Fibroblast of lung (primary cell): ENCODE results near the gene CD79B.

Experiments
- CTCF ChIP-seq, 2 donors: IDR thresholded peaks in 1 of 2; conservative IDR thresholded peaks in 1 of 2; 1 replicate in 1 of 2; 2 replicates in 1 of 2; pipeline ENCODE4 v1.5.1; 2011 to 2012; ENCODE audit warnings: low read length in 2 of 2, control low read depth in 1 of 2, inconsistent platforms in 1 of 2, low read depth in 1 of 2, mild to moderate bottlenecking in 1 of 2
- EZH2 ChIP-seq: IDR thresholded peaks from 2 replicates; pipeline ENCODE4 v1.5.1; 2012; ENCODE audit warnings: low read length, control low read depth, mild to moderate bottlenecking; ENCODE audit errors: missing control alignments

- TF ChIP-seq CTCF (conservative IDR thresholded peaks at IDR 0.05 in 1 of 2, IDR thresholded peaks at IDR 0.05 in 1 of 2; ENCODE audit: low read depth in 1 of 2, low read length in 2 of 2) (no peak), EZH2 (no peak)
Observed at GRCh38 chr17:63967953-63968352, 35.8 kb upstream of the CD79B start.
